ENCODE results near the gene POLA1.

The POLA1 gene

DNA sequence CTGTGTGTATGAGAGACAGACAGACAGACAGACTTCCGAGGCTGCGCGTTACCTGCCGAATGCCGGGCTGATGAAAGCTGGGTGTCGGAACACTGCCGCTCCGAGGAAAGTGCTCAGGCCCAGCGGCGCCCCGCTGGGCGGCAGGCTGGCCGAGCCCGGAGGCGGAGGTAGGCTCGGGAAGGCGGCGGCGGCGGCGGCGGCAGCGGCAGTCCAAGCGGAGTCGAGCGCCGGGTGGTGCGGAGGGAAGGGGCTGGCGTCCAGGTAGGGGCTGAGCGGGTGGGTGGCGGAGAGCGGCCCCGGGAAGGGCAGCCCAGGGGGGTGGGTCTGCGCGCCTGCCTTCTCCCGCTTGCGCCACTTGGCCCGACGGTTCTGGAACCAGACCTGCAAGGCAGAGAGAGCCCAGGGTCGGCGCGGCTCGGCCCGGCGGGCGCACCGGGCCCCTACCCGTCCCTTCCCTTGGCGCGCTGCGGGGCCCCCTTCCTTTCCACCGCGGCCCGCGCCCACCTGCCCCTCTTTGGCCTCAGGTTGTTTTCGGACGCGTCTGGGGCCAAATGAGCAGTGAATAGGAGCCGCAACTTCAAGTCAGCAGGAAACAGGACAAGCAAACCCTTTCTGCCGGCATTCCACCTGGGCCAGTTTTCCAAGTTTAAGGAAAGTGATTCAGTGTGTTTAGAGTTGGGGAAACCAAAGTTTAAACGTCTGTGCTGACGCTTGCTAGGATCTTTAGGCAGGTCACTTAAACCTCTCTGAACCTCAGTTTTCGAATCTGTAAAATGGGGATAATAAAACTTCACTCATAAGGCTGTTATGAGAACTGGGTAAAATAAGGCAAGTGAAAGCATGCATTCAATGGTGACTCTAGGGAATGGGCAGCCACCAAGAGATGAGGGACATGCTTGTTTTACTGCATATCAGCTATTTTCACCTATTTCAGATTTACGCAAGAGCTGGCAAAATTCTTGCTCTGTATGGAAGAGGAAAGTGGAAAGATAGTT lies 313.6 kb downstream of the POLA1 start:
- TF ChIP-seq, protein P1, sequence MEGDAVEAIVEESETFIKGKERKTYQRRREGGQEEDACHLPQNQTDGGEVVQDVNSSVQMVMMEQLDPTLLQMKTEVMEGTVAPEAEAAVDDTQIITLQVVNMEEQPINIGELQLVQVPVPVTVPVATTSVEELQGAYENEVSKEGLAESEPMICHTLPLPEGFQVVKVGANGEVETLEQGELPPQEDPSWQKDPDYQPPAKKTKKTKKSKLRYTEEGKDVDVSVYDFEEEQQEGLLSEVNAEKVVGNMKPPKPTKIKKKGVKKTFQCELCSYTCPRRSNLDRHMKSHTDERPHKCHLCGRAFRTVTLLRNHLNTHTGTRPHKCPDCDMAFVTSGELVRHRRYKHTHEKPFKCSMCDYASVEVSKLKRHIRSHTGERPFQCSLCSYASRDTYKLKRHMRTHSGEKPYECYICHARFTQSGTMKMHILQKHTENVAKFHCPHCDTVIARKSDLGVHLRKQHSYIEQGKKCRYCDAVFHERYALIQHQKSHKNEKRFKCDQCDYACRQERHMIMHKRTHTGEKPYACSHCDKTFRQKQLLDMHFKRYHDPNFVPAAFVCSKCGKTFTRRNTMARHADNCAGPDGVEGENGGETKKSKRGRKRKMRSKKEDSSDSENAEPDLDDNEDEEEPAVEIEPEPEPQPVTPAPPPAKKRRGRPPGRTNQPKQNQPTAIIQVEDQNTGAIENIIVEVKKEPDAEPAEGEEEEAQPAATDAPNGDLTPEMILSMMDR (IDR thresholded peaks at IDR 0.05; ENCODE audit: unreplicated experiment in 3 of 3): no peak
- Mint-ChIP-seq H3K9me3 (no peaks in the 10 kb centered on the region), H3K27ac (no peak overlapping the region), H3K4me3 (peak overlapping the region in 2 of 3 experiments; percentile 26 to 29), H3K4me1 (peaks cover 41% of the 10 kb centered on the region), H3K27me3 (ENCODE audit: low read depth) (peaks cover 98% of the 10 kb centered on the region), H3K36me3 (ENCODE audit: low read depth) (no peaks in the 10 kb centered on the region)

DNA sequence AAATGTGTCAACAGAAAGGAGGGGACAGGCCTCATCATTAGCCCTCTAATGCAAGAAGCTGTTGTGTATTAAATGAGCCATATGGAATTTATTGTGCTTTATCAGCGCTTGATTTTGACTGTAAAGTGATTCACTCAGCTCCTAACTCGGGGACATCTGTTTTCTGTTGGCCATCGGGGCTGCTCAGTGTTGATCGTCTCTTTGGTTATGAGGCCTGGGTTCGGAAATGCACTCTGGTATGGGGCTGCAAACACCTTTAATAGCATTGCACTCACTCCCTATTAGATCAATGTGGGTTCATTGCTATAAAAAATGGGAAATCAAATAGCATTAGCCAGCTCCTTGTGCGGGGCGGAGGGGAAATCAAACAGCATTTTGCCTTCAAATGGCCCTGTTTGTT lies 315.7 kb downstream of the POLA1 start:
- TF ChIP-seq, protein P1 (IDR thresholded peaks at IDR 0.05; ENCODE audit: unreplicated experiment in 3 of 3): no peak
- Mint-ChIP-seq H3K4me3 (no peak overlapping the region), H3K36me3 (ENCODE audit: low read depth) (no peaks in the 10 kb centered on the region), H3K27ac (no peak overlapping the region), H3K27me3 (ENCODE audit: low read depth) (peaks cover 96% of the 10 kb centered on the region), H3K4me1 (peaks cover 25% of the 10 kb centered on the region), H3K9me3 (no peaks in the 10 kb centered on the region)

DNA sequence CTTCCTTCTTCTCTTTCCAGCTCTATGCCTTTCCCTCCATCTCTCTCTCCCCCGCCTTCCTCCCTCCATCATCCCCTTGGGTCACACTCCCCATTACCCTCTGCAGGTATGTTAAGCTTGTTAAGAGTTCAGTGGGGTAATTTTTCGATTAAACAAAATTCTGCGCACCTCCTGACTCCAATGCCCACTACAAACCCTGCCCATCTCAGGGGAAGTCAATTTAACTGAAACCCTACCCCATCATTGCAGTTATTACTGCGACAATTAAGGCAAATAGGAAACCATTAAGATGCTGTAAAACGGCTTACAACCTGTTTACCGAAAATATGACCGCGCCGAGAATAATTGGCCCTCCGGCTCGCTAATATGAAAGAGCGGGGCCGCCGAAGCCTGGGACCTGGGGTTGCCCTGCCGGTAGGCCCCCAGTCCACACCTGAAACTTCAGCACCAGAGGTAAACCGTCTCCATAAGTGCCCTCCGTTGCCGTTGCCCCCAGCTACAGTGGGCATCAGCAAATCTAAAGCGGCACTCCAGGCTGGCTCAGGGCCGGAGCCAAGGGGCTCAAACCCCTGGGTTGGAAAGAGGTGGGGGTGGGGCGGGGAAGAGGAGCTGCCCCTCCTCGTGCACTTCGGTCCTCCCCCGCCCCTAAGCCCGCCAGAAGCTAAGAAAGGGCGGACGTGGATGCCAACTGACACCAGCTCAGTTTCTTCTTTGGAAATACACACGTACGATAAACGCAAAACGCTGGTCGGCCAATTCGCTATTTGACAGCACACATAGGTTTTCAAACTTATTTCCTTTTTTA lies 317.3 kb downstream of the POLA1 start:
- Mint-ChIP-seq H3K4me1 (peaks cover 22% of the 10 kb centered on the region), H3K4me3 (peak overlapping the region in 1 of 3 experiments; percentile 86), H3K27ac (no peak overlapping the region), H3K27me3 (ENCODE audit: low read depth) (peaks cover 96% of the 10 kb centered on the region), H3K9me3 (no peaks in the 10 kb centered on the region), H3K36me3 (ENCODE audit: low read depth) (no peaks in the 10 kb centered on the region)
- TF ChIP-seq, protein P1 (IDR thresholded peaks at IDR 0.05; ENCODE audit: unreplicated experiment in 3 of 3): no peak

DNA sequence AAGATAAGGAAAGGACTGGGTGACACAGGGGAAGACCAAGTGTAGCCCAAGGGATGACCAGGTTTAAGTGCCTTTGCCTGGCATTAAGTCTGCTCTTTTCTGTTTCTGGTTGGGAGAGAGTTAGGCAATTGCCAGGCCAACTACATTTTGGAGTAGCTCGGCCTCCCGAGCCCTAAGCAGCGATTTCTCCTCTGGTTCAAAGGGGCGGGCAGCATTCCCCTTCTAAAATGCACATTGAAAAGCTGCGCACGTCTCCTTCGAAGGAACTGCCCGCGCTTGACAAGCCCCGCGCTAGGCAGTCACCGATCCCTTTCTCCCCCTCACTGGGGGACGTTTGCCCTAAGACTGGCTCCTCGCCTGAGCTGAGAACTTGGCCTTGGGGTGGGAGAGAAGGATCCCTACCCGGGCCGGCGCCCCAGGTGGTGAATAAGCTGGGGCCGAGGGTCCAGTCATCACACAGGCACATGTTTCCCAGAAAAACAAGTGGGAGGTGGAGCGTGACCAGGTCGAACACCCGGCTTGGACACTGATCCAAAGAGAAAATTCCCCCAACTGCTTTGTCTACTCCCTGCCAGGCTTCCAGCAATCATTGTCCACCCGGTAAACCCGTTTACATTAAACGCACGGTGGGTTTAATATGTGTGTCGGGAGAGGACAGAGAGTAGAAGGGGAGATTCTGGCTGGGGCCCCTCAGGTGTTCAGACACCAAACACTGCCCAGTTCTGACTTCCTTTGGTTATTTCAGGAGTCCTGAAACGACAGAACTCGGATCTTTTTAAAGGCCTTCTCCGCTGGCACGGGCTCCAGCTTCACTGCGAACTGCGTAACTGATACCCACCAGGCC lies 318.1 kb downstream of the POLA1 start:
- TF ChIP-seq, protein P1 (IDR thresholded peaks at IDR 0.05; ENCODE audit: unreplicated experiment in 3 of 3): no peak
- H3K4me3 Mint-ChIP-seq: peak overlapping the region; percentile 29 to 86 (median 73)
- peaks cover 96% of the 10 kb centered on the region for H3K27me3 Mint-ChIP-seq (ENCODE audit: low read depth)
- H3K9me3 Mint-ChIP-seq: no peaks in the 10 kb centered on the region
- no peak overlapping the region for H3K27ac Mint-ChIP-seq
- H3K36me3 Mint-ChIP-seq (ENCODE audit: low read depth): no peaks in the 10 kb centered on the region
- peaks cover 21% of the 10 kb centered on the region for H3K4me1 Mint-ChIP-seq

DNA sequence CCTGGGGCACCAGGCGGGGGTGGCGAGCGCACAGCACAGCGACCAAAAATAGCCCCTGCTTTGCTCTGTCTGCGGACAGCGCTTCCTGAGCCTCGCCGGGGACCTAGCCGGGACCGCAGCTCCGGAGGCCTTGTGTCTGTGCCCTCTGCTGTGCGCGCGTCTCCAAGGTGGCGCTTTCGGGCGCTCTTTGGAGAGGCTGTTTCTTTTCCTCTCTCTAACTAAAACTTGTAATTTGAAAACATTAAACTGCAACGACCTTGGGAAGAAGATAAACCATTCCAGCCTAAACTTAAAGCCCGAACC lies 318.7 kb downstream of the POLA1 start:
- Mint-ChIP-seq H3K9me3 (no peaks in the 10 kb centered on the region), H3K36me3 (ENCODE audit: low read depth) (no peaks in the 10 kb centered on the region), H3K27ac (no peak overlapping the region), H3K4me1 (peaks cover 26% of the 10 kb centered on the region), H3K27me3 (ENCODE audit: low read depth) (peaks cover 97% of the 10 kb centered on the region), H3K4me3 (peak overlapping the region; percentile 29 to 86 (median 73))
- TF ChIP-seq, protein P1 (IDR thresholded peaks at IDR 0.05; ENCODE audit: unreplicated experiment in 3 of 3): no peak

Data from nephron (organoid).